Measurements from ENCODE around the gene C1orf210.

- TF ChIP-seq CTCF (IDR thresholded peaks at IDR 0.05) (no peak), POLR2A (IDR thresholded peaks at IDR 0.05) (no peak)
These were observed 16.8 kb upstream of the C1orf210 start for GRCh38 chr1:43302201-43302600.
